ENCODE results near the gene SEMA4B. TPM values are rescaled to one million over a fixed set of nuclear protein-coding genes. Genes with fewer than 3 reads are reported as not detected.

Gene SEMA4B
- total RNA-seq, result 10 to 100 TPM; 47.6 to 81.3 (median 55.9) TPM

- peak; percentile 89 to 95 for DNase-seq
- Histone ChIP-seq H3K4me3 (peak within 1 kb of the TSS; percentile 67 to 82 (median 73)), H3K27ac (peak within 1 kb of the TSS; percentile 68 to 89 (median 81)), H3K4me1 (peaks cover 20 to 48% (median 27%) of the 10 kb centered on the region in 4 donors), H3K36me3 (peaks cover 0 to 20% (median 1%) of the 10 kb centered on the region in 4 donors), H3K27me3 (no peaks in the 10 kb centered on the region), H3K9me3 (no peaks in the 10 kb centered on the region)
- ATAC-seq (ENCODE audit: low FRiP score in 2 of 2), result peak; percentile 83 to 94
- 1% methylated on average over 23 of the region's 88 CpGs; no CpG with 5 or more reads in 1 of the 2 donors for WGBS, 2 donors
- no peak for TF ChIP-seq EP300 (IDR thresholded peaks at IDR 0.05)
- TF ChIP-seq POLR2AphosphoS5 (IDR thresholded peaks at IDR 0.05), result peak in 1 of 2 donors; percentile 56
- TF ChIP-seq CTCF (IDR thresholded peaks at IDR 0.05), result peak in 2 of 6 experiments; percentile 10 to 22
- peak in 1 of 4 donors; percentile 71 for TF ChIP-seq POLR2A (IDR thresholded peaks at IDR 0.05)
Observed at GRCh38 chr15:90201130-90201943, at the start of gene SEMA4B. SEMA4B (plus strand) TSS chr15:90201330; CDS start chr15:90201579, 249 bp downstream.

- H3K36me3 ChIP-seq, result no peaks in the 10 kb centered on the region
- no peak overlapping the region for H3K27ac ChIP-seq
- no peaks in the 10 kb centered on the region for H3K9me3 ChIP-seq
- DNase-seq, result peak in 1 of 2 donors; percentile 33
- ATAC-seq (ENCODE audit: low FRiP score in 2 of 2), result no peak
- H3K27me3 ChIP-seq, result no peaks in the 10 kb centered on the region
- TF ChIP-seq CTCF (IDR thresholded peaks at IDR 0.05), result no peak
- TF ChIP-seq POLR2AphosphoS5 (IDR thresholded peaks at IDR 0.05), result no peak
- no peak for TF ChIP-seq POLR2A (IDR thresholded peaks at IDR 0.05)
- TF ChIP-seq EP300 (IDR thresholded peaks at IDR 0.05), result no peak
- H3K4me3 ChIP-seq, result no peak overlapping the region
- 63 to 72% methylated on average over 10 of the region's 10 CpGs for WGBS, 2 donors
- H3K4me1 ChIP-seq, result peaks cover 14 to 19% (median 16%) of the 10 kb centered on the region in 4 donors
Observed at GRCh38 chr15:90151989-90152645, 49.0 kb upstream of the SEMA4B start.

GRCh38 chr15:90153658-90154057 is 47.5 kb upstream of the SEMA4B start:
- H3K27ac ChIP-seq, result no peak overlapping the region
- no peaks in the 10 kb centered on the region for H3K27me3 ChIP-seq
- ATAC-seq (ENCODE audit: low FRiP score in 2 of 2) (no peak), DNase-seq (no peak)
- H3K4me3 ChIP-seq, result no peak overlapping the region
- H3K36me3 ChIP-seq, result no peaks in the 10 kb centered on the region
- H3K9me3 ChIP-seq, result no peaks in the 10 kb centered on the region
- WGBS, 2 donors, result 95 to 98% methylated on average over 6 of the region's 6 CpGs
- peaks cover 19 to 28% (median 24%) of the 10 kb centered on the region in 4 donors for H3K4me1 ChIP-seq
- no peak for TF ChIP-seq POLR2A (IDR thresholded peaks at IDR 0.05)
- no peak for TF ChIP-seq POLR2AphosphoS5 (IDR thresholded peaks at IDR 0.05)
- TF ChIP-seq CTCF (IDR thresholded peaks at IDR 0.05), result no peak
- no peak for TF ChIP-seq EP300 (IDR thresholded peaks at IDR 0.05)

GRCh38 chr15:90154246-90154645 is 46.9 kb upstream of the SEMA4B start:
- peaks cover 22 to 32% (median 29%) of the 10 kb centered on the region in 4 donors for H3K4me1 ChIP-seq
- TF ChIP-seq POLR2AphosphoS5 (IDR thresholded peaks at IDR 0.05) (no peak), EP300 (IDR thresholded peaks at IDR 0.05) (no peak), CTCF (IDR thresholded peaks at IDR 0.05) (no peak), POLR2A (IDR thresholded peaks at IDR 0.05) (no peak)
- ATAC-seq (ENCODE audit: low FRiP score in 2 of 2) (no peak), DNase-seq (no peak)
- no peaks in the 10 kb centered on the region for H3K36me3 ChIP-seq
- no peak overlapping the region for H3K4me3 ChIP-seq
- H3K27me3 ChIP-seq, result no peaks in the 10 kb centered on the region
- WGBS, 2 donors, result 88 to 91% methylated on average over 4 to 5 of the region's 5 CpGs
- no peaks in the 10 kb centered on the region for H3K9me3 ChIP-seq
- peak overlapping the region in 1 of 4 donors; percentile 41 for H3K27ac ChIP-seq
